GM23338 (cell line): ENCODE results near the gene GRK2.

Experiments
- CREB1 ChIP-seq: fragments of 250-450 bp; sonication (Bioruptor Pico); IDR thresholded peaks from 2 replicates; pipeline ENCODE4 v1.5.0; 2020; ENCODE audit warnings: low read depth, mild to moderate bottlenecking, moderate library complexity
- EZH2 ChIP-seq: fragments of 200-600 bp; sonication (generic); IDR thresholded peaks from one replicate; pipeline ENCODE4 v1.8.0; 2017; ENCODE audit warnings: antibody characterized with exemption, mild to moderate bottlenecking, low read depth; ENCODE audit not compliant: unreplicated experiment
- POLR2AphosphoS5 ChIP-seq: IDR thresholded peaks from 2 replicates; pipeline ENCODE4 v1.6.1; 2016; ENCODE audit warnings: antibody characterized with exemption, low read depth
- ZNF114 ChIP-seq: fragments of 250-450 bp; sonication (Bioruptor Pico); IDR thresholded peaks from 2 replicates; pipeline ENCODE4 v1.5.0; 2020; ENCODE audit warnings: mild to moderate bottlenecking, moderate library complexity
- TF ChIP-seq, protein P1 (sequence below), 2 experiments: fragments of 200-600 bp in 1 of 2; sonication (generic) in 1 of 2; conservative IDR thresholded peaks; 2 replicates each; pipeline versions ENCODE4 v1.5.1 to v1.6.1; 2016 to 2017; ENCODE audit warnings: antibody characterized with exemption in 2 of 2, low read depth in 2 of 2, mild to moderate bottlenecking in 2 of 2, moderate library complexity in 1 of 2
- TF ChIP-seq, protein P2 (sequence below): IDR thresholded peaks from one replicate; pipeline ENCODE4 v1.6.1; 2018; ENCODE audit warnings: antibody characterized with exemption; ENCODE audit not compliant: unreplicated experiment

DNA sequence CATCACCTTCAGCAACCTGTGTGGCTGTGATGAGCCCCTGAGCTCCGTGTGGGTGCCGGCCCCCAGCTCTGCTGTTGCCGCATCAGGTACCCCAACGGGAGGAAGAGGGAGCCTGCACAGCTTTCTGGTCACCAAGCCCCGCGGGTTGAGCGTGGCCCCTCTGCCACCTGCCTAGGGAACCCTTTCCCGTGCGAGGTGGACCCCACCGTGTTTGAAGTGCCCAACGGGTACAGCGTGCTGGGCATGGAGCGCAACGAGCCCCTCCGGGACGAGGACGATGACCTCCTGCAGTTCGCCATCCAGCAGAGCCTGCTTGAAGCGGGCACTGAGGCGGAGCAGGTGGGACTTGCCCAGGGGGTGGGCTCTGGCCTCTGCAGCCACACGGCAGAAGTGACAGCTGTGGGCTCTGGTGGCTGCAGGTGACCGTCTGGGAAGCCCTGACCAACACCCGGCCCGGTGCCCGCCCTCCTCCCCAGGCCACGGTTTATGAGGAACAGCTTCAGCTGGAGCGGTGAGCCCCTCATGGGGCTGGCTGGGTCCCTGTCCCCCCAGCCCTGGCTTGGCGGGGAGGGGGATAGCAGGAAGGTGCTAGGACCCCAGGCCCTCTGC lies 35.1 kb downstream of the GRK2 start:
- TF ChIP-seq, protein P1, sequence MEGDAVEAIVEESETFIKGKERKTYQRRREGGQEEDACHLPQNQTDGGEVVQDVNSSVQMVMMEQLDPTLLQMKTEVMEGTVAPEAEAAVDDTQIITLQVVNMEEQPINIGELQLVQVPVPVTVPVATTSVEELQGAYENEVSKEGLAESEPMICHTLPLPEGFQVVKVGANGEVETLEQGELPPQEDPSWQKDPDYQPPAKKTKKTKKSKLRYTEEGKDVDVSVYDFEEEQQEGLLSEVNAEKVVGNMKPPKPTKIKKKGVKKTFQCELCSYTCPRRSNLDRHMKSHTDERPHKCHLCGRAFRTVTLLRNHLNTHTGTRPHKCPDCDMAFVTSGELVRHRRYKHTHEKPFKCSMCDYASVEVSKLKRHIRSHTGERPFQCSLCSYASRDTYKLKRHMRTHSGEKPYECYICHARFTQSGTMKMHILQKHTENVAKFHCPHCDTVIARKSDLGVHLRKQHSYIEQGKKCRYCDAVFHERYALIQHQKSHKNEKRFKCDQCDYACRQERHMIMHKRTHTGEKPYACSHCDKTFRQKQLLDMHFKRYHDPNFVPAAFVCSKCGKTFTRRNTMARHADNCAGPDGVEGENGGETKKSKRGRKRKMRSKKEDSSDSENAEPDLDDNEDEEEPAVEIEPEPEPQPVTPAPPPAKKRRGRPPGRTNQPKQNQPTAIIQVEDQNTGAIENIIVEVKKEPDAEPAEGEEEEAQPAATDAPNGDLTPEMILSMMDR (conservative IDR thresholded peaks at IDR 0.05; ENCODE audit: low read depth in 2 of 2), result no peak
- TF ChIP-seq, protein P2, sequence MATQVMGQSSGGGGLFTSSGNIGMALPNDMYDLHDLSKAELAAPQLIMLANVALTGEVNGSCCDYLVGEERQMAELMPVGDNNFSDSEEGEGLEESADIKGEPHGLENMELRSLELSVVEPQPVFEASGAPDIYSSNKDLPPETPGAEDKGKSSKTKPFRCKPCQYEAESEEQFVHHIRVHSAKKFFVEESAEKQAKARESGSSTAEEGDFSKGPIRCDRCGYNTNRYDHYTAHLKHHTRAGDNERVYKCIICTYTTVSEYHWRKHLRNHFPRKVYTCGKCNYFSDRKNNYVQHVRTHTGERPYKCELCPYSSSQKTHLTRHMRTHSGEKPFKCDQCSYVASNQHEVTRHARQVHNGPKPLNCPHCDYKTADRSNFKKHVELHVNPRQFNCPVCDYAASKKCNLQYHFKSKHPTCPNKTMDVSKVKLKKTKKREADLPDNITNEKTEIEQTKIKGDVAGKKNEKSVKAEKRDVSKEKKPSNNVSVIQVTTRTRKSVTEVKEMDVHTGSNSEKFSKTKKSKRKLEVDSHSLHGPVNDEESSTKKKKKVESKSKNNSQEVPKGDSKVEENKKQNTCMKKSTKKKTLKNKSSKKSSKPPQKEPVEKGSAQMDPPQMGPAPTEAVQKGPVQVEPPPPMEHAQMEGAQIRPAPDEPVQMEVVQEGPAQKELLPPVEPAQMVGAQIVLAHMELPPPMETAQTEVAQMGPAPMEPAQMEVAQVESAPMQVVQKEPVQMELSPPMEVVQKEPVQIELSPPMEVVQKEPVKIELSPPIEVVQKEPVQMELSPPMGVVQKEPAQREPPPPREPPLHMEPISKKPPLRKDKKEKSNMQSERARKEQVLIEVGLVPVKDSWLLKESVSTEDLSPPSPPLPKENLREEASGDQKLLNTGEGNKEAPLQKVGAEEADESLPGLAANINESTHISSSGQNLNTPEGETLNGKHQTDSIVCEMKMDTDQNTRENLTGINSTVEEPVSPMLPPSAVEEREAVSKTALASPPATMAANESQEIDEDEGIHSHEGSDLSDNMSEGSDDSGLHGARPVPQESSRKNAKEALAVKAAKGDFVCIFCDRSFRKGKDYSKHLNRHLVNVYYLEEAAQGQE, result no peak
- TF ChIP-seq EZH2 (no peak), POLR2AphosphoS5 (no peak), ZNF114 (CRISPR knock-in tag) (no peak), CREB1 (CRISPR knock-in tag) (no peak)
